Neural progenitor cell (in vitro differentiated cells): ENCODE results near the gene WRAP73. TPM values are rescaled to one million over a fixed set of nuclear protein-coding genes. Genes with fewer than 3 reads are reported as not detected.

ENCODE experiments used
- DNase-seq: peaks from one replicate; pipeline ENCODE4 v3.0.0-alpha.2; 2016; ENCODE audit warnings: low spot score
- H2AFZ ChIP-seq: fragments of 200-600 bp; sonication (generic); replicated peaks from 2 replicates; pipeline ENCODE4 v1.6.1; 2016; ENCODE audit warnings: antibody characterized with exemption
- H3F3A ChIP-seq: fragments of 200-600 bp; sonication (generic); 2 replicates; pipeline ENCODE4 v1.6.1; 2016; ENCODE audit warnings: antibody characterized with exemption, low read depth
- H3K27ac ChIP-seq: fragments of 200-600 bp; sonication (generic); 2 replicates; pipeline ENCODE4 v1.5.1; 2016; ENCODE audit warnings: mild to moderate bottlenecking
- H3K27me3 ChIP-seq: fragments of 200-600 bp; sonication (generic); 2 replicates; pipeline ENCODE4 v1.6.1; 2016; ENCODE audit warnings: mild to moderate bottlenecking, moderate library complexity
- H3K36me3 ChIP-seq: fragments of 200-600 bp; sonication (generic); 2 replicates; pipeline ENCODE4 v1.5.1; 2016
- H3K4me1 ChIP-seq: fragments of 200-600 bp; sonication (generic); 2 replicates; pipeline ENCODE4 v1.6.1; 2016; ENCODE audit warnings: mixed run types
- H3K4me2 ChIP-seq: fragments of 200-600 bp; sonication (generic); 2 replicates; pipeline ENCODE4 v1.6.1; 2016
- H3K4me3 ChIP-seq: fragments of 200-600 bp; sonication (generic); 2 replicates; pipeline ENCODE4 v1.5.1; 2016
- H3K79me2 ChIP-seq: fragments of 200-600 bp; sonication (generic); 2 replicates; pipeline ENCODE4 v1.6.1; 2016; ENCODE audit warnings: low read depth
- H3K9ac ChIP-seq: fragments of 200-600 bp; sonication (generic); 2 replicates; pipeline ENCODE4 v1.6.1; 2016
- H3K9me3 ChIP-seq: fragments of 200-600 bp; sonication (generic); 2 replicates; pipeline ENCODE4 v1.5.1; 2016; ENCODE audit warnings: low read depth
- H4K20me1 ChIP-seq: fragments of 200-600 bp; sonication (generic); 2 replicates; pipeline ENCODE4 v1.6.1; 2016; ENCODE audit warnings: low read depth
- H3K27ac Mint-ChIP-seq: 3 replicates; pipeline ENCODE4 v1.8.0; 2021; ENCODE audit warnings: mixed read lengths
- H3K27me3 Mint-ChIP-seq: 2 replicates; pipeline ENCODE4 v1.8.0; 2022; ENCODE audit warnings: low read depth, mild to moderate bottlenecking, inconsistent platforms, moderate library complexity, mixed read lengths; ENCODE audit not compliant: insufficient read depth
- H3K36me3 Mint-ChIP-seq: 3 replicates; pipeline ENCODE4 v1.8.0; 2021; ENCODE audit warnings: mixed read lengths
- H3K4me1 Mint-ChIP-seq: 3 replicates; pipeline ENCODE4 v1.8.0; 2021; ENCODE audit warnings: mixed read lengths
- H3K4me3 Mint-ChIP-seq: 3 replicates; pipeline ENCODE4 v1.8.0; 2021; ENCODE audit warnings: mild to moderate bottlenecking, moderate library complexity, mixed read lengths
- H3K9me3 Mint-ChIP-seq: 3 replicates; pipeline ENCODE4 v1.8.0; 2020; ENCODE audit warnings: mixed read lengths
- CTCF ChIP-seq: fragments of 200-600 bp; sonication (generic); IDR thresholded peaks from 2 replicates; pipeline ENCODE4 v1.5.1; 2017; ENCODE audit warnings: antibody characterized with exemption, mild to moderate bottlenecking
- EZH2 ChIP-seq: fragments of 200-600 bp; sonication (generic); IDR thresholded peaks from 2 replicates; pipeline ENCODE4 v1.6.1; 2017; ENCODE audit warnings: antibody characterized with exemption, mild to moderate bottlenecking, moderate library complexity
- EZH2phosphoT487 ChIP-seq: fragments of 200-600 bp; sonication (generic); IDR thresholded peaks from 2 replicates; pipeline ENCODE4 v1.6.1; 2017; ENCODE audit warnings: antibody characterized with exemption
- total RNA-seq: library from RNA; depleted of rRNA; stranded (reverse); fragments of >200 nt; gene quantifications from 2 replicates; pipeline ENCODE4 v1.2.3, GENCODE V29; 2015; ENCODE audit warnings: low replicate concordance

The WRAP73 gene
- total RNA-seq, 1 donor from 2014 or later: 12.0 TPM

- peak; percentile 87 for DNase-seq
- peaks cover 17% of the 10 kb centered on the region for H3K4me1 ChIP-seq
- H3K9me3 ChIP-seq: no peaks in the 10 kb centered on the region
- no peak overlapping the region for H3K9ac ChIP-seq
- peaks cover 65% of the 10 kb centered on the region for H3K27me3 ChIP-seq
- no peaks in the 10 kb centered on the region for H4K20me1 ChIP-seq
- H3K27ac Mint-ChIP-seq: no peak overlapping the region
- H3K4me2 ChIP-seq: peak overlapping the region; percentile 85
- H3K4me1 Mint-ChIP-seq: peaks cover 3% of the 10 kb centered on the region
- H3F3A ChIP-seq: no peaks in the 10 kb centered on the region
- no peaks in the 10 kb centered on the region for H3K36me3 Mint-ChIP-seq
- H3K4me3 Mint-ChIP-seq: no peak overlapping the region
- no peak overlapping the region for H3K27ac ChIP-seq
- H3K9me3 Mint-ChIP-seq: peaks cover 4% of the 10 kb centered on the region
- no peaks in the 10 kb centered on the region for H3K79me2 ChIP-seq
- peaks cover 19% of the 10 kb centered on the region for H3K27me3 Mint-ChIP-seq
- no peak for TF ChIP-seq EZH2phosphoT487
- TF ChIP-seq CTCF: no peak
- TF ChIP-seq EZH2: no peak
- peak overlapping the region; percentile 85 for H2AFZ ChIP-seq
- H3K4me3 ChIP-seq: peak overlapping the region; percentile 32
- no peaks in the 10 kb centered on the region for H3K36me3 ChIP-seq
Observed at GRCh38 chr1:3683992-3684391, 34.1 kb upstream of the WRAP73 start.

- TF ChIP-seq EZH2phosphoT487 (no peak), CTCF (no peak), EZH2 (no peak)
- H3K4me1 ChIP-seq: peaks cover 9% of the 10 kb centered on the region
- no peaks in the 10 kb centered on the region for H3K79me2 ChIP-seq
- H3K27me3 ChIP-seq: peaks cover 57% of the 10 kb centered on the region
- Mint-ChIP-seq H3K27me3 (peaks cover 16% of the 10 kb centered on the region), H3K9me3 (peaks cover 4% of the 10 kb centered on the region), H3K27ac (no peak overlapping the region), H3K4me1 (peaks cover under 1% of the 10 kb centered on the region), H3K36me3 (no peaks in the 10 kb centered on the region), H3K4me3 (no peak overlapping the region)
- DNase-seq: no peak
- H4K20me1 ChIP-seq: no peaks in the 10 kb centered on the region
- no peak overlapping the region for H2AFZ ChIP-seq
- H3K9ac ChIP-seq: no peak overlapping the region
- H3K4me2 ChIP-seq: no peak overlapping the region
- no peaks in the 10 kb centered on the region for H3F3A ChIP-seq
- no peaks in the 10 kb centered on the region for H3K36me3 ChIP-seq
- no peaks in the 10 kb centered on the region for H3K9me3 ChIP-seq
- H3K4me3 ChIP-seq: no peak overlapping the region
- no peak overlapping the region for H3K27ac ChIP-seq
Observed at GRCh38 chr1:3683197-3683596, 33.3 kb upstream of the WRAP73 start.

- H3K27ac ChIP-seq: no peak overlapping the region
- H4K20me1 ChIP-seq: no peaks in the 10 kb centered on the region
- Mint-ChIP-seq H3K4me3 (no peak overlapping the region), H3K9me3 (peaks cover 4% of the 10 kb centered on the region), H3K27ac (no peak overlapping the region), H3K27me3 (peaks cover 16% of the 10 kb centered on the region), H3K4me1 (no peaks in the 10 kb centered on the region), H3K36me3 (no peaks in the 10 kb centered on the region)
- no peaks in the 10 kb centered on the region for H3F3A ChIP-seq
- H3K36me3 ChIP-seq: no peaks in the 10 kb centered on the region
- H3K4me3 ChIP-seq: no peak overlapping the region
- peaks cover 8% of the 10 kb centered on the region for H3K4me1 ChIP-seq
- no peaks in the 10 kb centered on the region for H3K9me3 ChIP-seq
- H3K79me2 ChIP-seq: no peaks in the 10 kb centered on the region
- DNase-seq: no peak
- H3K27me3 ChIP-seq: peaks cover 46% of the 10 kb centered on the region
- no peak for TF ChIP-seq EZH2phosphoT487
- no peak for TF ChIP-seq CTCF
- no peak for TF ChIP-seq EZH2
- H3K4me2 ChIP-seq: no peak overlapping the region
- H3K9ac ChIP-seq: no peak overlapping the region
- H2AFZ ChIP-seq: no peak overlapping the region
Observed at GRCh38 chr1:3681898-3682806, 32.2 kb upstream of the WRAP73 start.
